Fibroblast of skin of right biceps (primary cell): ENCODE data around the gene YIPF3.
"Not testable (repeated sequence)": the region's sequence is repeated elsewhere in the genome, so short reads cannot be mapped to it uniquely, and the experiment has no call there.

Experiments
- DNase-seq: peaks from one replicate; pipeline ENCODE4 v3.0.0-alpha.2; 2013

Gene YIPF3

DNA sequence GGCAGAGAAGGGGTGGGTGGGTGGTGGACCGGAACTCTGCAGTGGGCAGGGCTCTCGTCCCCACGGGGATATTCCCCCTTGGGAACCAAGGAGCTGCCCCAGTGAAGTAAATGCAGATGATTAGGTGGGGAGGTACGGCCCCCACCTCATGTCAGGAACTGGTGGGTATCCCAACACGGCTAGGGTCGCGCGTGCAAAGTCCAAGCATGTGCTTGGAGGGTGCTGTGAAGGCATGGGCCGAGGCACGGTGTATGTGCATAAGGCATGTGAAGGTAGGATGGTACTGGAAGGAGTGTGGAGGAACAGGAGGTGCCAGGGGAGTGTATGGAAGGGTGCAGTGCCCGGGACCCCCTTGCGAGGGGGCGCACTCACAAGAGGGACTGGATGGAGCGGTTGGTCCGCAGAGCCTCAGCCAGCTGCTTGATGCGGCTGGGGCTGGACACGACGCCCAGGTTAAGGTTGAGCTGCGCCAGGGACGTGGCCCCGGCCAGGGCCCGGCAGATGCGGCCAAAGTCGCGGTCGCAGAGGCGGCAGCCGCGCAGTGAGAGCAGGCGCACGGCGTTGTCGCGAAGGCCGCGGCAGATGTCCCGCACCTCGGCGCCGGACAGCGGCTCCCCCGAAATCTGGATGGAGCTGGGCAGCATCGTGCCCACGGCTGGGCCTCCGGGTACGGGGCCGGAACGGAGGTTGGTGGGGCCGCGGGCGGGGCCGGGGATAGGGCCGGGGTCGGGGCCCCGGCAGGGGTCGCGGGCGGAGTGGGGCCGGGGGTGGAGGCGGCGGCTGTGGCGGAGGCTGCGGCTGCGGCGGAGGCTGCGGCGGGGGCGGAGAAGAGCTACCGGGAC, 7.4 kb downstream of the YIPF3 start:
- DNase-seq: no peak

GRCh38 chr6:43508481-43509141, 8.1 kb downstream of the YIPF3 start:
- no peak for DNase-seq

GRCh38 chr6:43506667-43507471, 9.9 kb downstream of the YIPF3 start:
- peak; percentile 71 for DNase-seq

- DNase-seq: no peak
These were observed 10.6 kb downstream of the YIPF3 start for GRCh38 chr6:43506171-43506570.

DNA sequence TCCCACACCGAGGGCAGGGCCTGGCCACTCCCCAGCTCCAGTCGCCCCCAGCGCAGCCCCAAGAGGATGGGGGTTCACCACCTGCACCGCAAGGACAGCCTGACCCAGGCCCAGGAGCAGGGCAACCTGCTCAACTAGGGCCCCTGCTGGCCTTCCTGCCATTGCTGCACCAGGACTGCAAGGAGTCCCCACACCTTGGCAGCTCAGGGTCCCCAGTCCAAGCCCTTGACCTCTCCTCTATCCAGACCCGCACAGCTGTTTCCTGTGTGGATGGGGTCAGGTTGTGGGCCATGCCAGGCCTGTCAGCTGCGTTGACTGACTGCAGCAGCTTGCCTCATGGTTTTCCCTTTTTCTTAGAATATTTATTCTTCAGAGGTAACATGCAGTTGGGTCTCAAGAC, 11.0 kb downstream of the YIPF3 start:
- DNase-seq: no peak

- no peak for DNase-seq
These were observed 11.8 kb downstream of the YIPF3 start for GRCh38 chr6:43504756-43505593.

GRCh38 chr6:43503443-43503842, 13.3 kb downstream of the YIPF3 start:
- no peak for DNase-seq

- DNase-seq: no peak
These were observed 14.1 kb downstream of the YIPF3 start for GRCh38 chr6:43502666-43503065.

- no peak for DNase-seq
These were observed 15.8 kb downstream of the YIPF3 start for GRCh38 chr6:43500921-43501320.

DNA sequence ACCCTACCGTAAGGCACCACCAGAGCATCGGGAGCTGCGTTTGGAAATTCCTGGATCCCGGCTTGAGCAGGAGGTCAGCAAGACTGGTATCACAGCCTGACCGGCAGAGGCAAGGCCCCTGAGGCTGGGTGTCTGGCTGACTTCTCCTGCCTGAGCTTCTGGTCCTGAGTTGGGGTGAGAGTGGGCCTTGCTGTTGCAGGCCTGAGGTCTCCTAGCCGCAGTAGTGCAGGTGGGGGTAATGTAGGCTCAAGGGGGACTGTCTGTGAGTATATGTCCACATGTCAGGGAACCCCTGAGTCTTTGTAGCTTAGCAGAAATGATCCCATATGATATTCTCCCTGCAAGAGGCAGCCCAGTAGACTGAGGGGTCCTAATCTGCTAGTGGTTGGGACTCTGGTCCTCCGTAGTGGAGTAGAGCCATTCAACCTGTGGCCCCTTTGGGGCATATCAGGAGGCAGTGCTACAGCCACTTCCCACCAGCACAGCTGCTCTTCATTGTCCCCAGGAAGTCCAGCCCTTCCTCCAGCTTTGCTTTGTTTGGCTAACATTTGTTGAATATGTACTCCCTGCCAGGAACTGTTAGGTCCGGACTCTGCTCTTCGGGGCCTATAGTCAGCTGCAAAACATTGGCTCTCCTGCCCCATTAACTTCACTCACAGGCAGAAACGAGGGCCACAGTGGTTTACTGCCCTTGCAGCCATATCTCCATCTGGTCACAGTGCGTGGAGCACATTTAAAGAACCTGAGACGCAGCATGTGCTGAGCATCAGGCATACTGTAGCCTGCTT, 17.5 kb downstream of the YIPF3 start:
- no peak for DNase-seq

GRCh38 chr6:43498291-43498690, 18.4 kb downstream of the YIPF3 start:
- DNase-seq: not testable (repeated sequence)

DNA sequence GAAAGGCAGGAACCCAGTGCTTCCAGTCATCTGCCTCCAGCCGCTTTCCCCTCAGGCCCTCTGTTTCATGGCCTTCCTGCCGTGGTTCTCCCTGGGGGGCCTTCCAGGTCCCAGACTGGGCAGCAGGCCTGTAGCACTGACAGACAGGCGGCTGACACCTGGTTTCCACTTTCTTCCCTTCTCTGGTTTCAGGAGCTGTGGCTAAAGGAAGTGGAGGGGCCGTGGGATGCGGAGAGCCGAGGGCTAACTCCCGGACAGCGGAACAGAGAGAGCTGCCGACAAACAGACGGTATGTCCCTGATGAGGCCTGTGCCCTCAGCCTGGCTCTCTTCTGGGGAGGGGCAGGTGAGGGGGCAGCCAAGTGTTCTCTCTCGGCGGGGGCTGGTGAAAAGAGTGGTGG, 19.0 kb downstream of the YIPF3 start:
- DNase-seq: no peak

DNA sequence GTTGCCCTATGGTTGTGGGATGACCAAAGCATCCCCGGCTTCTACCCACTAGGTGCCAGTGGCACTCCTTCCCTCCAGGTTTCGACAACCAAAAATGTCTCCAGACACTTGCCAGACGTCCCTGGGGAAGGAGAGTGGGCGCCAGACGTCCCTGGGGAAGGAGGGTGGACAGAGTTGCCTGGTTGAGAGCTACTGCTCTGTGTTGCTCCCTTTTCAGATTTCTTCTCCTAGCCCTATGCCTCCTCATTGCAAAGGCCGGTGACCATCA, 19.7 kb downstream of the YIPF3 start:
- no peak for DNase-seq

GRCh38 chr6:43496370-43497128, 20.2 kb downstream of the YIPF3 start:
- DNase-seq: peak; percentile 62

- DNase-seq: no peak
These were observed 21.3 kb downstream of the YIPF3 start for GRCh38 chr6:43495409-43495941.

DNA sequence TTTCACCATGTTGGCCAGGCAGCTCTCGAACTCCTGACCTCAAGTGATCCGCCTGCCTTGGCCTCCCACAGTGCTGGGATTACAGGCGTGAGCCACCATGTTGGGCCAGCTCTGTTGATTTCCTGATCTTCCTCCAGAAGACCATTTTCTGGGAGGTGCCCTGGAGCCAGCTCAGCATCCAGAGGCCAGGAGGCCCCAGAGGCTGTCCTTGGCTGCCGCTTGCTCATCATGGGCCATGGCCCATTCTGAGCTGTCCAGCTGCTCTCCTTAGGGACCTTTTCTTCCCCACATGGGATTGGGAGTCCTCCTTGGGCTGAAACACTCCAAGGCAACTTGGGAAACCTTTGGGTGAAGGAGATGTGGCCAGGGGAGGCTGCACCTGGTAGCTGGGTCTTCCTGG, 22.0 kb downstream of the YIPF3 start:
- DNase-seq: no peak

- no peak for DNase-seq
These were observed 22.4 kb downstream of the YIPF3 start for GRCh38 chr6:43494321-43494720.

DNA sequence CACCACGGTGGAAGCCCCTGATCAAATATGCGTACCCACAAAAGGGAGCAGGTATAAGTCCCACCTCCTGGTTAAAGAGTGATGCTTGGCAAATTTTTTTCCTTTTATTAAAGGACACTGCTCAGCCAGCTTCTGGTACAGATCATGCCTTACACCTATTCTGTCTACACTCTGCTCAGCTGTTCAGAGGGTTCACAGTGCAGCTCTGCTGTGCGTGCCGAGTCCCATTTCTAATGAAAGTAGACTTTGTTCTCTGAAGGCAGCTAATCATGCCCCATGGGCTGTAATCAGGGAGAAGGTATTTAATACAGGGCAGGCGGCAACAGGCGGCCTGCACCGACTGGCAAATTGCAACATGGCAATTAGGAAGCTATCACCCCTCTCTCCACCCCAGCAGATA, 22.9 kb downstream of the YIPF3 start:
- DNase-seq: no peak

DNA sequence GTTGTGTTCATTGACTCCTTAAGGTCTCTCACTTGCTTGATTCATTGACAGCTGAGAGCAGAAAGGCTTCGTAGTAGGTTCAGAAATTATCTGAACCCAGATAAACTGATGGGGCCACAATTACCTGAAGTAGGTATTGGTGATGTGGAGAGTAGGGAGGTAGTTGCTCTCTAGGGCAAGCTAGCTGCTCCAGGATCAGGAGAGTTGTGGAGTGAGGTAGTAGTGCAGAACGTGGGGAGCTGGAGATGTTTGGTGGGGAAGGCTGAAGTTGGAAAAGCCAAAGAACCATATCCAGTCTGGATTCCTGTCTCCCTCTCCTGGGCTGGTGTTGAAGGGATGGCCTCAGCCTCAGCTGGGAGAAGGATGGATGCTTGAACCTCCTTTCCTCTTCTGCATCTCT, 23.5 kb downstream of the YIPF3 start:
- no peak for DNase-seq

GRCh38 chr6:43492673-43493072, 24.1 kb downstream of the YIPF3 start:
- DNase-seq: peak; percentile 10
